ENCODE data around the gene TUBB4A.

The TUBB4A gene

GRCh38 chr19:6470173-6470572 is 31.9 kb downstream of the TUBB4A start:
- TF ChIP-seq NFIC (IDR thresholded peaks at IDR 0.05) (no peak), TEAD4 (IDR thresholded peaks at IDR 0.05) (no peak), EGR1 (IDR thresholded peaks at IDR 0.05) (no peak), FOXM1 (IDR thresholded peaks at IDR 0.05; ENCODE audit: borderline replicate concordance, low read depth) (no peak), TCF12 (IDR thresholded peaks at IDR 0.05; ENCODE audit: low read depth) (no peak), RAD21 (IDR thresholded peaks at IDR 0.05; ENCODE audit: low read depth) (no peak), MAX (IDR thresholded peaks at IDR 0.05) (no peak), TAF1 (IDR thresholded peaks at IDR 0.05; ENCODE audit: low read depth) (no peak), YY1 (IDR thresholded peaks at IDR 0.05; ENCODE audit: low read depth) (no peak), CREB1 (IDR thresholded peaks at IDR 0.05; ENCODE audit: low read depth) (no peak), CEBPB (IDR thresholded peaks at IDR 0.05) (no peak), ZBTB7A (IDR thresholded peaks at IDR 0.05; ENCODE audit: low read depth) (no peak), EP300 (IDR thresholded peaks at IDR 0.05; ENCODE audit: borderline replicate concordance) (no peak)
- TF ChIP-seq, protein P1, sequence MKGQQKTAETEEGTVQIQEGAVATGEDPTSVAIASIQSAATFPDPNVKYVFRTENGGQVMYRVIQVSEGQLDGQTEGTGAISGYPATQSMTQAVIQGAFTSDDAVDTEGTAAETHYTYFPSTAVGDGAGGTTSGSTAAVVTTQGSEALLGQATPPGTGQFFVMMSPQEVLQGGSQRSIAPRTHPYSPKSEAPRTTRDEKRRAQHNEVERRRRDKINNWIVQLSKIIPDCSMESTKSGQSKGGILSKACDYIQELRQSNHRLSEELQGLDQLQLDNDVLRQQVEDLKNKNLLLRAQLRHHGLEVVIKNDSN (IDR thresholded peaks at IDR 0.05) = no peak
- TF ChIP-seq, protein P2, sequence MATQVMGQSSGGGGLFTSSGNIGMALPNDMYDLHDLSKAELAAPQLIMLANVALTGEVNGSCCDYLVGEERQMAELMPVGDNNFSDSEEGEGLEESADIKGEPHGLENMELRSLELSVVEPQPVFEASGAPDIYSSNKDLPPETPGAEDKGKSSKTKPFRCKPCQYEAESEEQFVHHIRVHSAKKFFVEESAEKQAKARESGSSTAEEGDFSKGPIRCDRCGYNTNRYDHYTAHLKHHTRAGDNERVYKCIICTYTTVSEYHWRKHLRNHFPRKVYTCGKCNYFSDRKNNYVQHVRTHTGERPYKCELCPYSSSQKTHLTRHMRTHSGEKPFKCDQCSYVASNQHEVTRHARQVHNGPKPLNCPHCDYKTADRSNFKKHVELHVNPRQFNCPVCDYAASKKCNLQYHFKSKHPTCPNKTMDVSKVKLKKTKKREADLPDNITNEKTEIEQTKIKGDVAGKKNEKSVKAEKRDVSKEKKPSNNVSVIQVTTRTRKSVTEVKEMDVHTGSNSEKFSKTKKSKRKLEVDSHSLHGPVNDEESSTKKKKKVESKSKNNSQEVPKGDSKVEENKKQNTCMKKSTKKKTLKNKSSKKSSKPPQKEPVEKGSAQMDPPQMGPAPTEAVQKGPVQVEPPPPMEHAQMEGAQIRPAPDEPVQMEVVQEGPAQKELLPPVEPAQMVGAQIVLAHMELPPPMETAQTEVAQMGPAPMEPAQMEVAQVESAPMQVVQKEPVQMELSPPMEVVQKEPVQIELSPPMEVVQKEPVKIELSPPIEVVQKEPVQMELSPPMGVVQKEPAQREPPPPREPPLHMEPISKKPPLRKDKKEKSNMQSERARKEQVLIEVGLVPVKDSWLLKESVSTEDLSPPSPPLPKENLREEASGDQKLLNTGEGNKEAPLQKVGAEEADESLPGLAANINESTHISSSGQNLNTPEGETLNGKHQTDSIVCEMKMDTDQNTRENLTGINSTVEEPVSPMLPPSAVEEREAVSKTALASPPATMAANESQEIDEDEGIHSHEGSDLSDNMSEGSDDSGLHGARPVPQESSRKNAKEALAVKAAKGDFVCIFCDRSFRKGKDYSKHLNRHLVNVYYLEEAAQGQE (IDR thresholded peaks at IDR 0.05; ENCODE audit: low read depth) = no peak

GRCh38 chr19:6467384-6467783 is 34.7 kb downstream of the TUBB4A start:
- TF ChIP-seq EP300 (IDR thresholded peaks at IDR 0.05; ENCODE audit: borderline replicate concordance) = no peak
- TF ChIP-seq, protein P2 (IDR thresholded peaks at IDR 0.05; ENCODE audit: low read depth) = no peak
- TF ChIP-seq MAX (IDR thresholded peaks at IDR 0.05) = no peak
- TF ChIP-seq, protein P1 (IDR thresholded peaks at IDR 0.05) = no peak
- no peak for TF ChIP-seq ZBTB7A (IDR thresholded peaks at IDR 0.05; ENCODE audit: low read depth)
- TF ChIP-seq CREB1 (IDR thresholded peaks at IDR 0.05; ENCODE audit: low read depth) = no peak

- TF ChIP-seq EGR1 (IDR thresholded peaks at IDR 0.05) (no peak), RAD21 (IDR thresholded peaks at IDR 0.05; ENCODE audit: low read depth) (no peak), TEAD4 (IDR thresholded peaks at IDR 0.05) (no peak), TAF1 (IDR thresholded peaks at IDR 0.05; ENCODE audit: low read depth) (no peak), CREB1 (IDR thresholded peaks at IDR 0.05; ENCODE audit: low read depth) (no peak), FOXM1 (IDR thresholded peaks at IDR 0.05; ENCODE audit: borderline replicate concordance, low read depth) (no peak), MAX (IDR thresholded peaks at IDR 0.05) (no peak), ZBTB7A (IDR thresholded peaks at IDR 0.05; ENCODE audit: low read depth) (no peak), CEBPB (IDR thresholded peaks at IDR 0.05) (no peak), NFIC (IDR thresholded peaks at IDR 0.05) (no peak), EP300 (IDR thresholded peaks at IDR 0.05; ENCODE audit: borderline replicate concordance) (no peak), YY1 (IDR thresholded peaks at IDR 0.05; ENCODE audit: low read depth) (no peak), TCF12 (IDR thresholded peaks at IDR 0.05; ENCODE audit: low read depth) (no peak)
- TF ChIP-seq, protein P2 (IDR thresholded peaks at IDR 0.05; ENCODE audit: low read depth) = no peak
- TF ChIP-seq, protein P1 (IDR thresholded peaks at IDR 0.05) = no peak
These were observed 35.4 kb downstream of the TUBB4A start for GRCh38 chr19:6466526-6467248.
